Measurements from ENCODE around the gene EDNRB. TPM values are rescaled to one million over a fixed set of nuclear protein-coding genes. Genes with fewer than 3 reads are reported as not detected.

Gene EDNRB
- polyA plus RNA-seq, 1 of the 3 experiments (the other 2 are of a cell fraction), result not detected

DNA sequence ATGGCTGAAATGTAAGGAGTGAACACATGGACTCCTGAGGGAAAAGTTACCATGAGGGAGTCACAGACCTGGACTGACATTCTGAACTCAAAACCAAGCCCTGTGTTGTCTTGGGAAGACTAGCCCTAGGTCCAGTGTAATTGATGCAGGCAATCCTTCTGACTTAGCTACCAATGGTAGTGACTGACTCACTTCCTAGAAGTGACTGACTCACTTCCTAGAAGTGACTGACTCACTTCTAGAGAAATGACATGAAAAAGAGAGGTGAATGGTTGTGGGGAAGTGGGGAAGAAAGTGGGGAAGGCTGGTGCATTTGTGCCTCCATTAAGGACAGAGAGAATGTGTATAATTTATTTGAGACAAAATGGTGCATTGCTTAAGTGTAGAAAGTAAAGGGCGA lies 49.9 kb downstream of the EDNRB start:
- no peaks in the 10 kb centered on the region for H3F3A ChIP-seq (replicated peaks; ENCODE audit: insufficient read depth)
- POLR2A ChIA-PET, result no interaction called here
- H2AFZ ChIP-seq (ENCODE audit: low read depth), result no peak overlapping the region
- 42% methylated on average over 1 of the region's 1 CpG for WGBS (ENCODE audit: low lambda C conversion rate)
- no peaks in the 10 kb centered on the region for H3K9me3 ChIP-seq
- DNase-seq, result no peak
- H3K27ac ChIP-seq (ENCODE audit: low read depth in 2 of 2, low read length in 1 of 2), result no peak overlapping the region
- H3K4me1 ChIP-seq (ENCODE audit: control insufficient read depth in 1 of 2, insufficient read depth in 2 of 2, low read depth in 1 of 2, low read length in 1 of 2), result peaks cover 0 to 7% of the 10 kb centered on the region in 2 experiments; a peak in 1 of 4 replicates
- no peak overlapping the region for H3K4me3 ChIP-seq (ENCODE audit: low read depth in 2 of 2, low read length in 1 of 2)
- H4K20me1 ChIP-seq (ENCODE audit: insufficient read depth), result no peaks in the 10 kb centered on the region
- H3K27me3 ChIP-seq (ENCODE audit: insufficient read depth), result no peaks in the 10 kb centered on the region
- CTCF ChIA-PET, result no interaction called here
- TF ChIP-seq POLR2AphosphoS5 (IDR thresholded peaks at IDR 0.05; ENCODE audit: low read depth, low read length), result no peak
- TF ChIP-seq TEAD4 (IDR thresholded peaks at IDR 0.05; ENCODE audit: borderline replicate concordance, insufficient read depth), result no peak
- TF ChIP-seq RFX5 (IDR thresholded peaks at IDR 0.05; ENCODE audit: low read length), result no peak
- TF ChIP-seq TAF1 (IDR thresholded peaks at IDR 0.05; ENCODE audit: borderline replicate concordance, low read depth, low read length), result no peak
- no peak for TF ChIP-seq RXRA (IDR thresholded peaks at IDR 0.05; ENCODE audit: borderline replicate concordance, low read depth)
- TF ChIP-seq RCOR1 (IDR thresholded peaks at IDR 0.05; ENCODE audit: low read length), result no peak
- H3K4me2 ChIP-seq, result no peak overlapping the region
- no peaks in the 10 kb centered on the region for H3K36me3 ChIP-seq (replicated peaks in 1 of 2; ENCODE audit: control insufficient read depth in 1 of 2, insufficient read depth in 2 of 2, low read length in 1 of 2)
- no peak overlapping the region for H3K9ac ChIP-seq
- H3K9me2 ChIP-seq, result no peaks in the 10 kb centered on the region
- H3K79me2 ChIP-seq (ENCODE audit: insufficient read depth), result no peaks in the 10 kb centered on the region

DNA sequence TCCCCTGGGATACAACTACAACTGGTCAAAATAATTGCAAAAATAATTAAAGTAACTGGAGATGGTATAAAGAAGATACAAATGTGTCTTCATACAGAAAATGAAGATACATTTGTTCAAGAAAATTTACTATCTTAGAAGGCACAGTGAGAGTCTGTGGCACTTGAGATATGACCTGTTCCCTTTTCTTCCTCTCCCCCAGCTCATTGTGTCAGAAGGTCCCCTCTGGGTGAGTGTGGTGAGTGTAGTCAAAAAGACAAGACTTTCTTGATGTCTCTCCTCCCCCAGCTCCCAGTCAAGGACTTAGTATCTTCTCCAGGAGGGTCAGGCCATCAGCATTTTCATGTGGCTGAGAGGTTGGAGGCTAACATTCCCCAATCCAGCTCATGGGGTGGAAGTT lies 51.7 kb downstream of the EDNRB start:
- TF ChIP-seq MXI1 (IDR thresholded peaks at IDR 0.05; ENCODE audit: low read depth, low read length) (no peak), SMC3 (IDR thresholded peaks at IDR 0.05; ENCODE audit: low read depth, low read length) (no peak), SIN3A (IDR thresholded peaks at IDR 0.05; ENCODE audit: borderline replicate concordance, low read depth, low read length) (no peak), GABPA (IDR thresholded peaks at IDR 0.05; ENCODE audit: low read depth) (no peak), CHD2 (IDR thresholded peaks at IDR 0.05; ENCODE audit: low read length, partially characterized antibody) (no peak), POLR2AphosphoS5 (IDR thresholded peaks at IDR 0.05; ENCODE audit: low read depth, low read length) (no peak), FOXM1 (IDR thresholded peaks at IDR 0.05; ENCODE audit: low read depth) (no peak), IRF3 (IDR thresholded peaks at IDR 0.05; ENCODE audit: low read depth, low read length) (no peak), MEF2A (IDR thresholded peaks at IDR 0.05; ENCODE audit: borderline replicate concordance, low read depth) (no peak), TCF12 (IDR thresholded peaks at IDR 0.05) (no peak), RAD21 (IDR thresholded peaks at IDR 0.05; ENCODE audit: low read length) (no peak), NRF1 (IDR thresholded peaks at IDR 0.05; ENCODE audit: low read depth, low read length) (no peak), TAF1 (IDR thresholded peaks at IDR 0.05; ENCODE audit: borderline replicate concordance, low read depth, low read length) (no peak), EP300 (IDR thresholded peaks at IDR 0.05; ENCODE audit: borderline replicate concordance in 1 of 2, low read depth in 1 of 2, low read length in 1 of 2) (no peak)
- TF ChIP-seq, protein P1, sequence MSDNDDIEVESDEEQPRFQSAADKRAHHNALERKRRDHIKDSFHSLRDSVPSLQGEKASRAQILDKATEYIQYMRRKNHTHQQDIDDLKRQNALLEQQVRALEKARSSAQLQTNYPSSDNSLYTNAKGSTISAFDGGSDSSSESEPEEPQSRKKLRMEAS (IDR thresholded peaks at IDR 0.05; ENCODE audit: low read depth), result no peak
- TF ChIP-seq, protein P2, sequence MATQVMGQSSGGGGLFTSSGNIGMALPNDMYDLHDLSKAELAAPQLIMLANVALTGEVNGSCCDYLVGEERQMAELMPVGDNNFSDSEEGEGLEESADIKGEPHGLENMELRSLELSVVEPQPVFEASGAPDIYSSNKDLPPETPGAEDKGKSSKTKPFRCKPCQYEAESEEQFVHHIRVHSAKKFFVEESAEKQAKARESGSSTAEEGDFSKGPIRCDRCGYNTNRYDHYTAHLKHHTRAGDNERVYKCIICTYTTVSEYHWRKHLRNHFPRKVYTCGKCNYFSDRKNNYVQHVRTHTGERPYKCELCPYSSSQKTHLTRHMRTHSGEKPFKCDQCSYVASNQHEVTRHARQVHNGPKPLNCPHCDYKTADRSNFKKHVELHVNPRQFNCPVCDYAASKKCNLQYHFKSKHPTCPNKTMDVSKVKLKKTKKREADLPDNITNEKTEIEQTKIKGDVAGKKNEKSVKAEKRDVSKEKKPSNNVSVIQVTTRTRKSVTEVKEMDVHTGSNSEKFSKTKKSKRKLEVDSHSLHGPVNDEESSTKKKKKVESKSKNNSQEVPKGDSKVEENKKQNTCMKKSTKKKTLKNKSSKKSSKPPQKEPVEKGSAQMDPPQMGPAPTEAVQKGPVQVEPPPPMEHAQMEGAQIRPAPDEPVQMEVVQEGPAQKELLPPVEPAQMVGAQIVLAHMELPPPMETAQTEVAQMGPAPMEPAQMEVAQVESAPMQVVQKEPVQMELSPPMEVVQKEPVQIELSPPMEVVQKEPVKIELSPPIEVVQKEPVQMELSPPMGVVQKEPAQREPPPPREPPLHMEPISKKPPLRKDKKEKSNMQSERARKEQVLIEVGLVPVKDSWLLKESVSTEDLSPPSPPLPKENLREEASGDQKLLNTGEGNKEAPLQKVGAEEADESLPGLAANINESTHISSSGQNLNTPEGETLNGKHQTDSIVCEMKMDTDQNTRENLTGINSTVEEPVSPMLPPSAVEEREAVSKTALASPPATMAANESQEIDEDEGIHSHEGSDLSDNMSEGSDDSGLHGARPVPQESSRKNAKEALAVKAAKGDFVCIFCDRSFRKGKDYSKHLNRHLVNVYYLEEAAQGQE (IDR thresholded peaks at IDR 0.05; ENCODE audit: low read depth, low read length), result no peak
- TF ChIP-seq, protein P3, sequence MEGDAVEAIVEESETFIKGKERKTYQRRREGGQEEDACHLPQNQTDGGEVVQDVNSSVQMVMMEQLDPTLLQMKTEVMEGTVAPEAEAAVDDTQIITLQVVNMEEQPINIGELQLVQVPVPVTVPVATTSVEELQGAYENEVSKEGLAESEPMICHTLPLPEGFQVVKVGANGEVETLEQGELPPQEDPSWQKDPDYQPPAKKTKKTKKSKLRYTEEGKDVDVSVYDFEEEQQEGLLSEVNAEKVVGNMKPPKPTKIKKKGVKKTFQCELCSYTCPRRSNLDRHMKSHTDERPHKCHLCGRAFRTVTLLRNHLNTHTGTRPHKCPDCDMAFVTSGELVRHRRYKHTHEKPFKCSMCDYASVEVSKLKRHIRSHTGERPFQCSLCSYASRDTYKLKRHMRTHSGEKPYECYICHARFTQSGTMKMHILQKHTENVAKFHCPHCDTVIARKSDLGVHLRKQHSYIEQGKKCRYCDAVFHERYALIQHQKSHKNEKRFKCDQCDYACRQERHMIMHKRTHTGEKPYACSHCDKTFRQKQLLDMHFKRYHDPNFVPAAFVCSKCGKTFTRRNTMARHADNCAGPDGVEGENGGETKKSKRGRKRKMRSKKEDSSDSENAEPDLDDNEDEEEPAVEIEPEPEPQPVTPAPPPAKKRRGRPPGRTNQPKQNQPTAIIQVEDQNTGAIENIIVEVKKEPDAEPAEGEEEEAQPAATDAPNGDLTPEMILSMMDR (IDR thresholded peaks at IDR 0.05), result no peak
- no peak overlapping the region for H3K27ac ChIP-seq (ENCODE audit: low read depth in 2 of 2, low read length in 1 of 2)
- no peaks in the 10 kb centered on the region for H3F3A ChIP-seq (replicated peaks; ENCODE audit: insufficient read depth)
- H3K36me3 ChIP-seq (replicated peaks in 1 of 2; ENCODE audit: control insufficient read depth in 1 of 2, insufficient read depth in 2 of 2, low read length in 1 of 2), result no peaks in the 10 kb centered on the region
- H3K4me1 ChIP-seq (ENCODE audit: control insufficient read depth in 1 of 2, insufficient read depth in 2 of 2, low read depth in 1 of 2, low read length in 1 of 2), result peaks cover 0 to 7% of the 10 kb centered on the region in 2 experiments; a peak in 1 of 4 replicates
- no peak overlapping the region for H2AFZ ChIP-seq (ENCODE audit: low read depth)
- H3K4me2 ChIP-seq, result no peak overlapping the region
- no peak overlapping the region for H3K9ac ChIP-seq
- H3K27me3 ChIP-seq (ENCODE audit: insufficient read depth), result no peaks in the 10 kb centered on the region
- DNase-seq, result no peak
- no peaks in the 10 kb centered on the region for H4K20me1 ChIP-seq (ENCODE audit: insufficient read depth)
- H3K4me3 ChIP-seq (ENCODE audit: low read depth in 2 of 2, low read length in 1 of 2), result no peak overlapping the region
- ChIA-PET POLR2A (no interaction called here), CTCF (no interaction called here)
- no peaks in the 10 kb centered on the region for H3K9me3 ChIP-seq
- H3K9me2 ChIP-seq, result no peaks in the 10 kb centered on the region
- H3K79me2 ChIP-seq (ENCODE audit: insufficient read depth), result no peaks in the 10 kb centered on the region
